ENCODE measurements around the gene XPNPEP1. TPM values are rescaled to one million over a fixed set of nuclear protein-coding genes. Genes with fewer than 3 reads are reported as not detected.

The XPNPEP1 gene
- total RNA-seq, 3 donors from 2014 or later = 66.6 to 97.7 (median 87.5) TPM

GRCh38 chr10:109887776-109888175, 35.5 kb downstream of the XPNPEP1 start:
- intact Hi-C loops (cut with DNase I, micrococcal nuclease) = loop anchor here in 1 of 2 donors (10.0 kb wide), 1 partner anchor 247 kb away; no protein-coding TSS in a partner anchor
- no peak for TF ChIP-seq CTCF (IDR thresholded peaks at IDR 0.05)
- Histone ChIP-seq H3K4me3 (no peak overlapping the region), H3K36me3 (ENCODE audit: low read depth) (no peaks in the 10 kb centered on the region), H3K4me1 (ENCODE audit: low read depth) (peaks cover 8% of the 10 kb centered on the region), H3K9me3 (no peaks in the 10 kb centered on the region)
- no peak for DNase-seq
- no peak for ATAC-seq

GRCh38 chr10:109887243-109887642, 36.1 kb downstream of the XPNPEP1 start:
- no peak for TF ChIP-seq CTCF (IDR thresholded peaks at IDR 0.05)
- intact Hi-C loops (cut with DNase I, micrococcal nuclease) = loop anchor here in 1 of 2 donors (10.0 kb wide), 1 partner anchor 248 kb away; no protein-coding TSS in a partner anchor
- DNase-seq (no peak), ATAC-seq (no peak)
- Histone ChIP-seq H3K9me3 (no peaks in the 10 kb centered on the region), H3K4me1 (ENCODE audit: low read depth) (peaks cover 8% of the 10 kb centered on the region), H3K36me3 (ENCODE audit: low read depth) (no peaks in the 10 kb centered on the region), H3K4me3 (no peak overlapping the region)

GRCh38 chr10:109886781-109887140, 36.5 kb downstream of the XPNPEP1 start:
- intact Hi-C loops (cut with DNase I, micrococcal nuclease) = loop anchor here in 1 of 2 donors (10.0 kb wide), 1 partner anchor 248 kb away; no protein-coding TSS in a partner anchor
- H3K9me3 ChIP-seq = no peaks in the 10 kb centered on the region
- DNase-seq (no peak), ATAC-seq (no peak)
- H3K4me1 ChIP-seq (ENCODE audit: low read depth) = peaks cover 8% of the 10 kb centered on the region
- no peak for TF ChIP-seq CTCF (IDR thresholded peaks at IDR 0.05)
- no peak overlapping the region for H3K4me3 ChIP-seq
- no peaks in the 10 kb centered on the region for H3K36me3 ChIP-seq (ENCODE audit: low read depth)

- H3K36me3 ChIP-seq (ENCODE audit: low read depth) = no peaks in the 10 kb centered on the region
- H3K4me3 ChIP-seq = no peak overlapping the region
- TF ChIP-seq CTCF (IDR thresholded peaks at IDR 0.05) = no peak
- intact Hi-C loops (cut with DNase I, micrococcal nuclease) = loop anchor here in 1 of 2 donors (10.0 kb wide), 1 partner anchor 249 kb away; no protein-coding TSS in a partner anchor
- ATAC-seq (no peak), DNase-seq (no peak)
- peaks cover 8% of the 10 kb centered on the region for H3K4me1 ChIP-seq (ENCODE audit: low read depth)
- H3K9me3 ChIP-seq = no peaks in the 10 kb centered on the region
Observed at GRCh38 chr10:109886037-109886780, 37.1 kb downstream of the XPNPEP1 start.

GRCh38 chr10:109883859-109884771, 39.2 kb downstream of the XPNPEP1 start:
- DNase-seq (peak; percentile 52 to 72 (median 59)), ATAC-seq (peak; percentile 95)
- no peak overlapping the region for H3K4me3 ChIP-seq
- no peaks in the 10 kb centered on the region for H3K9me3 ChIP-seq
- intact Hi-C loops (cut with DNase I, micrococcal nuclease) = loop anchor here in 1 of 2 donors (10.0 kb wide), 1 partner anchor 251 kb away; no protein-coding TSS in a partner anchor
- peaks cover 4% of the 10 kb centered on the region for H3K4me1 ChIP-seq (ENCODE audit: low read depth)
- TF ChIP-seq CTCF (IDR thresholded peaks at IDR 0.05) = peak; percentile 83
- H3K36me3 ChIP-seq (ENCODE audit: low read depth) = no peaks in the 10 kb centered on the region

Data from mucosa of descending colon (tissue), 3 donors.